HepG2 (cell line): Measurements from ENCODE around the gene FAM78B. TPM values are rescaled to one million over a fixed set of nuclear protein-coding genes. Genes with fewer than 3 reads are reported as not detected.

Source experiments
- ATAC-seq: fragments of 200-7000 bp; cut with Tn5 transposase; 3 replicates; pipeline ENCODE4 v1.9.1; 2020; ENCODE audit warnings: mild to moderate bottlenecking, moderate library complexity
- BruUV-seq: library from RNA; stranded (reverse); fragments of 400-500 nt; replicated peaks from 2 replicates; lab custom pipeline; 2021; lab: Mats Ljungman, UMichigan
- CTCF ChIA-PET: fragments of 300-600 bp; formaldehyde crosslinking; extraction: SDS; loops from one replicate; lab custom pipeline; 2021; ENCODE audit warnings: low total read pairs, inconsistent platforms, low intra/inter-chr PET ratio; lab: Yijun Ruan, JAX
- POLR2A ChIA-PET: fragments of 350-600 bp; sonication (Branson Sonifier 250); formaldehyde crosslinking; loops from one replicate; lab custom pipeline; 2020; ENCODE audit warnings: antibody characterized with exemption, inconsistent platforms; lab: Yijun Ruan, JAX
- DNase-seq: peaks from one replicate; pipeline ENCODE4 v3.0.0-alpha.2; 2015; ENCODE audit warnings: low spot score
- FAIRE-seq: peaks from 3 replicates; lab custom pipeline; 2011; peaks lifted over from hg19 to GRCh38; lab: Jason Lieb, UNC
- H2AFZ ChIP-seq: one replicate; pipeline ENCODE4 v1.6.1; 2011; ENCODE audit warnings: low read length, inconsistent platforms
- H3K27ac ChIP-seq: fragments of 300-600 bp; 3 replicates; pipeline ENCODE4 v1.8.0; 2011; ENCODE audit warnings: mixed run types, mild to moderate bottlenecking, mixed read lengths, low read length, inconsistent platforms; ENCODE audit not compliant: insufficient read depth; ENCODE audit errors: extremely low read length
- H3K27me3 ChIP-seq, 2 experiments: fragments of 200-600 bp in 1 of 2; 2 replicates in 1 of 2; 3 replicates in 1 of 2; pipeline versions ENCODE4 v1.6.0 to v1.8.0; 2011; ENCODE audit warnings: low read length in 2 of 2, mild to moderate bottlenecking in 2 of 2, moderate library complexity in 2 of 2, inconsistent platforms in 1 of 2; ENCODE audit not compliant: insufficient read depth in 2 of 2, control insufficient read depth in 1 of 2
- H3K36me3 ChIP-seq, 2 experiments: fragments of 200-600 bp in 1 of 2; replicated peaks in 1 of 2; 2 replicates in 1 of 2; 3 replicates in 1 of 2; pipeline versions ENCODE4 v1.5.1 to v1.8.0; 2011; ENCODE audit warnings: low read length in 2 of 2, inconsistent platforms in 1 of 2; ENCODE audit not compliant: insufficient read depth in 2 of 2, control insufficient read depth in 1 of 2
- H3K4me1 ChIP-seq: 2 replicates; pipeline ENCODE4 v1.5.1; 2012; ENCODE audit warnings: low read length, inconsistent platforms; ENCODE audit not compliant: insufficient read depth
- H3K4me2 ChIP-seq: 2 replicates; pipeline ENCODE4 v1.6.0; 2011; ENCODE audit warnings: low read depth, low read length, inconsistent platforms
- H3K4me3 ChIP-seq, 3 experiments: fragments of 200-600 bp in 1 of 3; sonication (generic), shearing (Covaris generic) in 1 of 3; replicated peaks in 1 of 3; 2 replicates each; pipeline ENCODE4 v1.5.1; 2011 to 2016; ENCODE audit warnings: low read length in 3 of 3, inconsistent platforms in 2 of 3, low read depth in 2 of 3, mild to moderate bottlenecking in 2 of 3, control low read depth in 1 of 3, mixed read lengths in 1 of 3; ENCODE audit not compliant: insufficient read depth in 1 of 3
- H3K79me2 ChIP-seq: one replicate; pipeline ENCODE4 v1.6.1; 2011; ENCODE audit warnings: low read length, inconsistent platforms; ENCODE audit not compliant: insufficient read depth
- H3K9ac ChIP-seq: 2 replicates; pipeline ENCODE4 v1.6.0; 2011; ENCODE audit warnings: mild to moderate bottlenecking, low read depth, low read length, inconsistent platforms; ENCODE audit not compliant: insufficient read depth
- H3K9me3 ChIP-seq: 2 replicates; pipeline ENCODE4 v1.5.1; 2012; ENCODE audit warnings: mild to moderate bottlenecking, low read length
- H4K20me1 ChIP-seq: 2 replicates; pipeline ENCODE4 v1.6.0; 2011; ENCODE audit warnings: inconsistent platforms, mild to moderate bottlenecking, low read length, moderate library complexity; ENCODE audit not compliant: insufficient read depth
- ATF5 ChIP-seq: sonication (generic); formaldehyde crosslinking; IDR thresholded peaks from 2 replicates; pipeline ENCODE4 v1.4.0; 2020; ENCODE audit warnings: mild to moderate bottlenecking, low read depth, missing genetic modification reagents
- GABPA ChIP-seq, 2 experiments: IDR thresholded peaks; 2 replicates each; pipeline ENCODE4 v1.6.1; 2011 to 2016; ENCODE audit warnings: low read depth in 2 of 2, low read length in 1 of 2, missing biosample characterization in 1 of 2, missing genetic modification characterization in 1 of 2
- GPN1 ChIP-seq: sonication (generic); formaldehyde crosslinking; IDR thresholded peaks from 2 replicates; pipeline ENCODE4 v1.5.1; 2020; ENCODE audit warnings: missing genetic modification reagents, borderline replicate concordance
- HOXA5 ChIP-seq: sonication (generic); formaldehyde crosslinking; IDR thresholded peaks from 2 replicates; pipeline ENCODE4 v1.4.0; 2020; ENCODE audit warnings: missing genetic modification reagents
- MED13 ChIP-seq: sonication (generic); formaldehyde crosslinking; IDR thresholded peaks from 2 replicates; pipeline ENCODE4 v1.5.0; 2020; ENCODE audit warnings: missing genetic modification reagents
- SMC3 ChIP-seq: IDR thresholded peaks from 2 replicates; pipeline ENCODE4 v1.6.1; 2011; ENCODE audit warnings: low read length, improper control_type of control experiment
- SOX5 ChIP-seq: IDR thresholded peaks from 2 replicates; pipeline ENCODE4 v1.6.1; 2016; ENCODE audit warnings: borderline replicate concordance
- STAG1 ChIP-seq: sonication (generic); formaldehyde crosslinking; IDR thresholded peaks from 2 replicates; pipeline ENCODE4 v1.4.0; 2020; ENCODE audit warnings: missing genetic modification reagents
- TRAFD1 ChIP-seq: sonication (generic); formaldehyde crosslinking; IDR thresholded peaks from 2 replicates; pipeline ENCODE4 v1.5.1; 2020; ENCODE audit warnings: missing genetic modification reagents, mild to moderate bottlenecking, borderline replicate concordance
- ZKSCAN5 ChIP-seq: sonication (generic); formaldehyde crosslinking; IDR thresholded peaks from 2 replicates; pipeline ENCODE4 v1.5.1; 2020; ENCODE audit warnings: mild to moderate bottlenecking, missing genetic modification reagents
- ZNF17 ChIP-seq: sonication (generic); formaldehyde crosslinking; IDR thresholded peaks from 2 replicates; pipeline ENCODE4 v1.5.0; 2020; ENCODE audit warnings: mild to moderate bottlenecking, missing genetic modification reagents
- ZNF180 ChIP-seq: sonication (generic); formaldehyde crosslinking; IDR thresholded peaks from 2 replicates; pipeline ENCODE4 v1.4.0; 2020; ENCODE audit warnings: low read depth, missing genetic modification reagents, borderline replicate concordance
- ZNF383 ChIP-seq: sonication (generic); formaldehyde crosslinking; IDR thresholded peaks from 2 replicates; pipeline ENCODE4 v1.4.0; 2020; ENCODE audit warnings: missing genetic modification reagents, mild to moderate bottlenecking, borderline replicate concordance
- ZNF451 ChIP-seq: sonication (generic); formaldehyde crosslinking; IDR thresholded peaks from 2 replicates; pipeline ENCODE4 v1.5.0; 2020; ENCODE audit warnings: mild to moderate bottlenecking, missing genetic modification reagents
- ZNF609 ChIP-seq: sonication (generic); formaldehyde crosslinking; IDR thresholded peaks from 2 replicates; pipeline ENCODE4 v1.4.0; 2020; ENCODE audit warnings: mild to moderate bottlenecking, missing genetic modification reagents, borderline replicate concordance
- ZNF619 ChIP-seq: sonication (generic); formaldehyde crosslinking; IDR thresholded peaks from 2 replicates; pipeline ENCODE4 v1.4.0; 2020; ENCODE audit warnings: mild to moderate bottlenecking, missing genetic modification reagents
- ZNF660 ChIP-seq: sonication (generic); formaldehyde crosslinking; IDR thresholded peaks from 2 replicates; pipeline ENCODE4 v1.5.1; 2020; ENCODE audit warnings: mild to moderate bottlenecking, low read depth, missing genetic modification reagents, borderline replicate concordance
- ZNF772 ChIP-seq: sonication (generic); formaldehyde crosslinking; IDR thresholded peaks from 2 replicates; pipeline ENCODE4 v1.5.0; 2020; ENCODE audit warnings: mild to moderate bottlenecking, missing genetic modification reagents
- ZNF83 ChIP-seq: sonication (generic); formaldehyde crosslinking; IDR thresholded peaks from 2 replicates; pipeline ENCODE4 v1.4.0; 2020; ENCODE audit warnings: missing genetic modification reagents, mild to moderate bottlenecking, borderline replicate concordance
- WGBS: methylation state at CpG from one replicate; pipeline ENCODE4 v1.1.6; 2017; ENCODE audit warnings: low lambda C conversion rate; 5-methylcytosine and 5-hydroxymethylcytosine counted together
- in situ Hi-C: cut with HindIII; loops from 2 replicates; pipeline ENCODE4 v1.10.0; 2017; ENCODE audit warnings: low pct_unique_long_range_greater_than_20kb; ENCODE audit not compliant: extremely low pct_ligation_motif_present
- intact Hi-C: fragments of 100-400 bp; cut with micrococcal nuclease; formaldehyde crosslinking; loops from one replicate; pipeline ENCODE4 v1.10.0; 2022; ENCODE audit not compliant: unreplicated experiment
- polyA plus RNA-seq, 8 experiments: library from polyadenylated mRNA; depleted of rRNA in 3 of 8; stranded (reverse) in 7 of 8; unstranded in 1 of 8; fragments of >200 nt; fragmentation: Illumina TruSeq in 4 of 8; extraction: Trizol in 4 of 8; gene quantifications; 2 replicates each; pipeline versions ENCODE4 v1.2.1 to v1.2.3, GENCODE V29; 2011 to 2016; ENCODE audit warnings: low read depth in 4 of 8, missing spikeins in 1 of 8, mixed read lengths in 1 of 8; ENCODE audit not compliant: insufficient read depth in 1 of 8
- total RNA-seq, 5 experiments: library from RNA; depleted of rRNA; stranded (reverse); fragments of >200 nt; fragmentation: Illumina TruSeq; extraction: Trizol; gene quantifications; 2 replicates each; pipeline ENCODE4 v1.2.3, GENCODE V29; 2016; ENCODE audit warnings: low read depth in 1 of 5

FAM78B gene
- total and polyA plus RNA-seq, 2 of the 13 experiments (the other 11 are each of a cell fraction or from before 2014, with no cell fraction given) = 0.22 to 0.31 TPM

- no TSS peak for BruUV-seq
- CTCF ChIA-PET = interaction anchor here (1.5 to 1.9 kb wide), 2 partner anchors 301 to 346 kb away, joined by 6 to 7 read pairs; no protein-coding TSS in a partner anchor
- FAIRE-seq (no peak), DNase-seq (no peak), ATAC-seq (no peak)
- Histone ChIP-seq H4K20me1 (no peaks in the 10 kb centered on the region), H2AFZ (no peak overlapping the region), H3K27me3 (no peaks in the 10 kb centered on the region), H3K9ac (no peak overlapping the region), H3K79me2 (no peaks in the 10 kb centered on the region), H3K4me3 (no peak overlapping the region), H3K4me2 (no peak overlapping the region), H3K27ac (no peak overlapping the region), H3K4me1 (no peaks in the 10 kb centered on the region), H3K36me3 (no peaks in the 10 kb centered on the region), H3K9me3 (no peaks in the 10 kb centered on the region)
- whole genome bisulfite sequencing = 29% methylated on average over 7 of the region's 7 CpGs
- intact Hi-C loops = loop anchor here (1.0 kb wide), 1 partner anchor 346 kb away; no protein-coding TSS in a partner anchor
- POLR2A ChIA-PET = no interaction called here
- in situ Hi-C loops = no loop called here
- TF ChIP-seq ZNF609 (CRISPR knock-in tag) (no peak), ZNF83 (CRISPR knock-in tag) (no peak), HOXA5 (CRISPR knock-in tag) (no peak), MED13 (CRISPR knock-in tag) (no peak), ZKSCAN5 (CRISPR knock-in tag) (no peak), STAG1 (CRISPR knock-in tag) (peak; percentile 54), ZNF451 (no peak), TRAFD1 (CRISPR knock-in tag) (no peak), ZNF180 (CRISPR knock-in tag) (no peak), ZNF17 (CRISPR knock-in tag) (no peak), SOX5 (CRISPR knock-in tag) (no peak), ATF5 (CRISPR knock-in tag) (no peak), ZNF619 (CRISPR knock-in tag) (no peak), GABPA (IDR thresholded peaks at IDR 0.05; ENCODE audit: low read depth, low read length) (no peak), GABPA (CRISPR knock-in tag; IDR thresholded peaks at IDR 0.05; ENCODE audit: low read depth) (no peak), ZNF383 (CRISPR knock-in tag) (no peak), GPN1 (CRISPR knock-in tag) (no peak), SMC3 (peak; percentile 22; the same call in 1 of the 2 replicates), ZNF772 (CRISPR knock-in tag) (no peak), ZNF660 (no peak)
Measured at GRCh38 chr1:166133276-166133841, 33.4 kb downstream of the FAM78B start.
